Activated CD4-positive, alpha-beta memory T cell treated with anti-CD3 and anti-CD28 coated beads for 36 hours (primary cell): ENCODE measurements around the gene PLD1. TPM values are rescaled to one million over a fixed set of nuclear protein-coding genes. Genes with fewer than 3 reads are reported as not detected.

ENCODE experiments used
- CTCF ChIA-PET: fragments of 350-600 bp; sonication (Branson Sonifier 250); formaldehyde crosslinking; loops from one replicate; lab custom pipeline; 2021; ENCODE audit warnings: antibody characterized with exemption, inconsistent platforms; lab: Charles Lee
- POLR2A ChIA-PET: fragments of 350-600 bp; sonication (Branson Sonifier 250); formaldehyde crosslinking; loops from one replicate; lab custom pipeline; 2021; ENCODE audit warnings: antibody characterized with exemption; lab: Charles Lee
- DNase-seq: peaks from one replicate; pipeline ENCODE4 v3.0.0-alpha.2; 2020
- H3K27ac Mint-ChIP-seq: one replicate; pipeline ENCODE4 v1.8.0; 2021; ENCODE audit warnings: mixed read lengths
- H3K27me3 Mint-ChIP-seq: one replicate; pipeline ENCODE4 v1.8.0; 2021; ENCODE audit warnings: mixed read lengths
- H3K36me3 Mint-ChIP-seq: one replicate; pipeline ENCODE4 v1.8.0; 2021; ENCODE audit warnings: mixed read lengths
- H3K4me1 Mint-ChIP-seq: one replicate; pipeline ENCODE4 v1.8.0; 2021; ENCODE audit warnings: low read depth, mixed read lengths
- H3K4me3 Mint-ChIP-seq: one replicate; pipeline ENCODE4 v1.8.0; 2021; ENCODE audit warnings: mild to moderate bottlenecking, mixed read lengths
- H3K9me3 Mint-ChIP-seq: one replicate; pipeline ENCODE4 v1.8.0; 2021; ENCODE audit warnings: mixed read lengths
- intact Hi-C: fragments of 100-400 bp; cut with micrococcal nuclease; formaldehyde crosslinking; loops from one replicate; pipeline ENCODE4 v1.15.1; 2023
- total RNA-seq, 2 experiments: library from RNA; stranded (reverse); gene quantifications; one replicate each; pipeline ENCODE4 v1.2.3, GENCODE V29; 2021

Gene PLD1
- total RNA-seq, 2 experiments from 2014 or later: 0.99 to 1.4 TPM

DNA sequence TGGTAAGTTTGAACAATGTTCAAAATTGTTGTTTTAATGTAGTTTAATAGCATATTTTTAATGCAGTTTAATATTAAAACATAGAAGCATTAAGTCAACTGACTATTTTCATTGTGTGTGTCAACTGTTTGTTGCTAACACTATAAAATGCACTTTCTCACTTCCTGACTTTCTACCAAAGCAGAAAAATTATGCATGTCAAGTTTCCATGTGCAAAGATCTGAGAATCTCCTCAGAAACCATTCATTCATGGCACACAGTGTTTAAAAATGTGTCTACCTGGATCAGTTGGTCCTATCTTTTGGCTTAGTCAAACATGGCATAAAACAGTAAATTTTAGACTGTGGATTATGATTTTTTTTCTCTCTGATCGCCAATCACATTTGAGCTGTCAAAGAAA is 156.0 kb downstream of the PLD1 start:
- H3K27ac Mint-ChIP-seq: no peak overlapping the region
- no peaks in the 10 kb centered on the region for H3K9me3 Mint-ChIP-seq
- intact Hi-C loops: no loop called here
- CTCF ChIA-PET: interaction anchor here (1.6 kb wide), 1 partner anchor 180 kb away, joined by 4 read pairs; no protein-coding TSS in a partner anchor
- DNase-seq: no peak
- H3K4me3 Mint-ChIP-seq: no peak overlapping the region
- POLR2A ChIA-PET: interaction anchor here (0.6 kb wide), 1 partner anchor 55 kb away, joined by 3 read pairs; no protein-coding TSS in a partner anchor
- H3K27me3 Mint-ChIP-seq: no peaks in the 10 kb centered on the region
- no peaks in the 10 kb centered on the region for H3K4me1 Mint-ChIP-seq
- no peaks in the 10 kb centered on the region for H3K36me3 Mint-ChIP-seq

DNA sequence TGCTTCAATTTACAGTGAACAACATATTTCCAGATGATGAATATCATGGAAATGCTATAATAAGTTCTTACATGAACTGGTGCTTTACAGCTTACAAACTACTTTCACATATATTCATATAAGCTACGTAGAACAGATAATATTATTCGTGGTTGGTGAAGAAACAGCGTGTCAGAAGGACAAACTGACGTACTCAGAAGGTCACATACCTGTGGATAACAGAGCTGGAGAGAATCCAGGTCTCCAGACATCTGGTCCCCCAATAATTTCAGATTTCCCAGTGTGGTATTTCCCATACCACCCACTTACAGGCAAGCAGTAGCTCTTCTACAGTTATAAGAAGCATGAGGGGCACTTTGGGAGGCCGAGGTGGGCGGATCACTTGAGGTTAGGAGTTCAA is 156.6 kb downstream of the PLD1 start:
- Mint-ChIP-seq H3K4me1 (no peaks in the 10 kb centered on the region), H3K9me3 (no peaks in the 10 kb centered on the region), H3K4me3 (no peak overlapping the region), H3K36me3 (no peaks in the 10 kb centered on the region), H3K27ac (no peak overlapping the region), H3K27me3 (no peaks in the 10 kb centered on the region)
- POLR2A ChIA-PET: no interaction called here
- DNase-seq: no peak
- CTCF ChIA-PET: interaction anchor here (1.6 kb wide), 1 partner anchor 180 kb away, joined by 4 read pairs; no protein-coding TSS in a partner anchor
- intact Hi-C loops: no loop called here

DNA sequence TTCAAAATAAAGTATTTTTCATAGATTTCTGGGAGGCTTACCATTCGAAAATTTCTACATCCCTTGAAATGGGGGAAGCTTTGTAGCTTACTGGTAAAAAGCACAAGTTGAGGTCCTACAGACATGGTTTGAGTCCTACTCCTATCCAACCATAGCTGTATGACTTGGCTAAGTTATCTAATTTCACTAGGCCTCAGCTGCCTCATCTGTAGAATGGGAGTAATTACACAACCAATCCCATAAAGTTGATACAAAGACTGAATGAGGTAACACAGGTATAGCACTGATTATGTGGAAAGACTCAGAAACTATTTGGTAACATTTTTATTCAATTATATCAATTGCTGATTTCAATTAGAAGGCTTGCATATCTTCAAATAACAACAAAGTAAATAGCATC is 157.4 kb downstream of the PLD1 start:
- no peaks in the 10 kb centered on the region for H3K27me3 Mint-ChIP-seq
- ChIA-PET CTCF (interaction anchor here (1.6 kb wide), 1 partner anchor 181 kb away, joined by 4 read pairs; no protein-coding TSS in a partner anchor), POLR2A (interaction anchor here (0.6 kb wide), 1 partner anchor 232 kb away, joined by 3 read pairs; no protein-coding TSS in a partner anchor)
- no peaks in the 10 kb centered on the region for H3K36me3 Mint-ChIP-seq
- no peaks in the 10 kb centered on the region for H3K9me3 Mint-ChIP-seq
- intact Hi-C loops: no loop called here
- H3K4me3 Mint-ChIP-seq: no peak overlapping the region
- no peak for DNase-seq
- no peaks in the 10 kb centered on the region for H3K4me1 Mint-ChIP-seq
- H3K27ac Mint-ChIP-seq: no peak overlapping the region

DNA sequence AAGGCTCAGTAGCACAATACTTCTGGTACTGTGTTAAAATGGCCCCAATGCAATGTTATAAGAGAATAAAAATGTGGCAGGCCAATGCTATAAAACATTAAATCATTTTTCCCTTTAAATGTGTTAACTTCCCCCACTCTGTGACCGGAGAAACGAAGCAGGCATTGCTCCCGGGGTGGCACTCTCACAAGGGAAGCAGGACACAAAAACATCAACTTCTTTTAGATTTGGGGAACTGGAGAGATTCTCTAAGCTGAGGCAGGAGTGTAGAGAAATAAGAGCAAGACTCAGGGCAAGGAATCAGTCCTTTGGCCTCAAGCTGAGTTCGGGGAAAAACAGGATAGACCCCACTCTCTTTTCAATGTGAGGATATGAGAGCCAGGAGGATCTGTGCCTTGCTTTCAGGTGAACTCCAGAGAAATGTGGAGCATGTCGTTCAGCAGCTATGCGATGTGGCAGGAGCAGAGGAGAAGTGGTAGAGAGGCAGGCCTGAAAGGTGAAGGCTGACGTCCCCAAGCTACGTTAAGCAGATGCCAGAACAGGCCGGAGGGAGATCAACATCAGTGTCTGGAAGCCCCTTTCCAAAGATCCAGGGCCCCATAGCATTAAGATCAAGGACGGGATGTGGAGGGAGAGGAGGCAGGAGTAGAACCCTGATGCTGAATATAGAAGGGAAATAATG is 160.2 kb downstream of the PLD1 start:
- Mint-ChIP-seq H3K4me3 (no peak overlapping the region), H3K4me1 (no peaks in the 10 kb centered on the region), H3K27me3 (no peaks in the 10 kb centered on the region), H3K9me3 (no peaks in the 10 kb centered on the region), H3K36me3 (no peaks in the 10 kb centered on the region), H3K27ac (no peak overlapping the region)
- intact Hi-C loops: loop anchor here (10.0 kb wide), 1 partner anchor 695 kb away; no protein-coding TSS in a partner anchor
- ChIA-PET CTCF (interaction anchor here (0.6 to 2.2 kb wide), 3 partner anchors 122 to 344 kb away, joined by 5 to 11 read pairs (median 7); no protein-coding TSS in a partner anchor), POLR2A (no interaction called here)
- no peak for DNase-seq

DNA sequence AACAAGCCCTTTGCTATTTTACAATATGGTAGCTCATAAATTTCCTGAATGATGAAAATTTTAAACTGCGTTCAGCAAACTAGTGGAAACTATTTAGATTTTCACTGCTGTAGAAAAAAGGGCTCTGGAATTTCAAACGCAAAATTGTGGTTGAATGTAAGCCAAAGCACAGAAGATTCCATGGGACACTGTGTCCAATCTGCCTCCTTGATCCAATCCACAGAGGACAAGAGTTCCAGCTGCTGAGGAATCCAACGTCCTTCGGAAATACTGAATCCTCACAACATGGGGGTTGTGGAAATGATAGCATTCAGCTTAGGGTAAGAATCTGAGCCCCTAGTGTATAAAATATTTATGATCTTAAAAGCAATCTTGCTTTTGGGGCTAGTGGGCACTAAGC is 161.0 kb downstream of the PLD1 start:
- no peak for DNase-seq
- Mint-ChIP-seq H3K36me3 (no peaks in the 10 kb centered on the region), H3K4me1 (no peaks in the 10 kb centered on the region), H3K27ac (no peak overlapping the region), H3K4me3 (no peak overlapping the region), H3K9me3 (no peaks in the 10 kb centered on the region), H3K27me3 (no peaks in the 10 kb centered on the region)
- CTCF ChIA-PET: interaction anchor here (0.6 to 2.2 kb wide), 3 partner anchors 123 to 345 kb away, joined by 5 to 11 read pairs (median 7); no protein-coding TSS in a partner anchor
- intact Hi-C loops: loop anchor here (10.0 kb wide), 1 partner anchor 696 kb away; no protein-coding TSS in a partner anchor
- POLR2A ChIA-PET: no interaction called here

DNA sequence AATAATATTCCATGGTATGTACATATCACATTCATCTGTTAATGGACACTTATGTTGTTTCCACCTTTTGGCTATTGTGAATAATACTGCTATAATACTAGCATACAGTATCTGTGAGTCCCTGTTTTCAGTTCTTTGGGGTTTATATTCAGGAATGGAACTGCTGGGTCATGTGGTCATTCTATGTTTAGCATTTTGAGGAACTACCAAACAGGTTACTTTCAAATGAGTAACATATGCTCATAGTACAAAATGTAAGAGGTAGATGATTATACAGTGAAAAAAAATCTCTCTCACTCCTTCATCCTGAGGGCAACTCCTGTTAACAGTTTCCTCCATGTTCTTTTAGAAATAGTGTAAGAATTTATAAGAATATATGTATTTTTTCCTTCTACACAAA is 162.2 kb downstream of the PLD1 start:
- H3K36me3 Mint-ChIP-seq: no peaks in the 10 kb centered on the region
- no peak overlapping the region for H3K4me3 Mint-ChIP-seq
- POLR2A ChIA-PET: no interaction called here
- H3K27me3 Mint-ChIP-seq: no peaks in the 10 kb centered on the region
- CTCF ChIA-PET: no interaction called here
- intact Hi-C loops: loop anchor here (10.0 kb wide), 1 partner anchor 697 kb away; no protein-coding TSS in a partner anchor
- DNase-seq: no peak
- H3K9me3 Mint-ChIP-seq: no peaks in the 10 kb centered on the region
- H3K27ac Mint-ChIP-seq: no peak overlapping the region
- H3K4me1 Mint-ChIP-seq: no peaks in the 10 kb centered on the region

DNA sequence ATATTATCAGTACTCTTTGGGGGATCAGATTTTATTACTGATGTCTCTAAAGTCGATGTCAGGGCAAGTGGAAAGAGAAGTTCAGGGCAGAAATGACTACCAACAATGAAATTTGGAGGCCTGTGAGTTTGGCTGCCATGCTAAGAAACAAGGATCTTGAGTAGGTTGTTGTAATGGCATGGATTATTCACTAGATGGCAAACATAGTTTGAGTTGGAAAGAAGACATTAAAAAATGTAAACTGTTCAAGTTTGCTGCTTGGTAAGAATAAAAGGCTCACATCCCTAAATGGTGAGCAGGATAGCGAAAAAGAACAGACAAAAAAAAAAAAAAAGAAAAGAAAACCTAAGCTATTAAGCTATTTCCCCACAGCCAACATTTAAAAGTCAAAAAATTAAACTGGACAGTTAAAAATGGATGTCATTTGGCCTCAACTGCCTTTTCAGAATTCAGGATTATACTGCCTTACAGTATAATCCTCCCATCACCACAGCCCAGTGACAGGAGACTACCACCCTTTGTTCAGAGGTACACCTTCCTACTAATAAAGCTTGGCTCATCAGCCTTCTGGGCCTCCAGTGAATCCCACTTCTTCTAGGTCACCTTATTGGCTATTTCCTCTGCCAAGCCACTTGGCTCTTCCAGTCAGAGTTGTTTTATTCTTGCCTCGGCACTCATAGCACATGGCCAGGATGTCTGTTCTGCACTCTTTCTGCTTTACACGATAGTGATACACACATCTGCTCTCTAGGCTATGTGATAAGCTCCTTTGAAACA is 163.7 kb downstream of the PLD1 start:
- no peak for DNase-seq
- H3K27ac Mint-ChIP-seq: no peak overlapping the region

DNA sequence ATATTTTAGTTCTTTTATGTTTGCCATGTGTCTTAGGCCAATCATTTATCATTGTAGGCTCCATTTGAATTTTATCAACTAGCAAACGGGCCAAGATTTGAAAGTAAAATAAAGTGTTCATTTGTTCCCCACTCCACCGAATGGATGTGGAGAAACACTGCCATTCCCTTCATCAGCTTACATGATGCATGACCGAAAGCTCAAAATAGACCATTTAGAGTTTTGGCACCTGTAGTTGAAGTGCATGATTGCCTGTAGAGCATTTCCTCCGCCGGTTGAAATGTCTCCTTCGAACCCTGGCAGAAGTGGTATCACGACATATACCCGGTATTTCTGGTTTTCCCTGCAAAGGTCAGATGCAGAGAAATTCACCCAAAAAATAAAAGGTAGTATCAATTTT is 165.6 kb downstream of the PLD1 start:
- H3K4me3 Mint-ChIP-seq: no peak overlapping the region
- no peak for DNase-seq
- H3K27me3 Mint-ChIP-seq: no peaks in the 10 kb centered on the region
- ChIA-PET CTCF (interaction anchor here (0.8 to 4.6 kb wide), 5 partner anchors 127 to 688 kb away, joined by 3 to 65 read pairs (median 6); no protein-coding TSS in a partner anchor), POLR2A (no interaction called here)
- no peaks in the 10 kb centered on the region for H3K9me3 Mint-ChIP-seq
- intact Hi-C loops: loop anchor here (10.0 kb wide), 1 partner anchor 700 kb away; no protein-coding TSS in a partner anchor
- H3K27ac Mint-ChIP-seq: no peak overlapping the region
- no peaks in the 10 kb centered on the region for H3K36me3 Mint-ChIP-seq
- H3K4me1 Mint-ChIP-seq: no peaks in the 10 kb centered on the region

More for the DNA sequence above, 163.7 kb downstream of the PLD1 start:
- ChIA-PET CTCF (interaction anchor here (1.4 to 4.6 kb wide), 4 partner anchors 34 to 695 kb away, joined by 4 to 65 read pairs (median 6); no protein-coding TSS in a partner anchor), POLR2A (no interaction called here)
- intact Hi-C loops: loop anchor here (1.0 to 10.0 kb wide), 3 partner anchors 126 to 698 kb away; no protein-coding TSS in a partner anchor
- Mint-ChIP-seq H3K4me3 (no peak overlapping the region), H3K9me3 (no peaks in the 10 kb centered on the region), H3K27me3 (no peaks in the 10 kb centered on the region), H3K4me1 (no peaks in the 10 kb centered on the region), H3K36me3 (no peaks in the 10 kb centered on the region)

DNA sequence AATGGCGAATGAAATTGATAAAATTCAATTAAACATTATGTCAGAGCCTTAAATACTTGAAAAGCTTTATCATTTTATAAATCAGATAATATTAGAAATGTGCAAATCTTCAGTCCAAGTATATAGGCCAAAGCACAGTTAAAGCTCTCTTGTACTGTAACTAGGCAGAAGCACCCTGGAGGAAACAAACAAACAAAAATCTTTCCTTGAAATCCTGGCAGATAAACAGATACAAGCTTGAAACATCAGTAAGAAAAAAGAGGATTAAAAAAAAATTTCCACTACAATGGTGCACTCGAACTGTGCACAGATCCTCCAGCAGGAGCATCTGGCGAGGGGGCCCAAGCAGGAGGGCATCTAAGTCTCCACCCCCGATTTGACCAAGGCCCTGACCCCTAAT is 166.6 kb downstream of the PLD1 start:
- intact Hi-C loops: loop anchor here (10.0 kb wide), 1 partner anchor 701 kb away; no protein-coding TSS in a partner anchor
- Mint-ChIP-seq H3K36me3 (no peaks in the 10 kb centered on the region), H3K27me3 (no peaks in the 10 kb centered on the region), H3K4me3 (no peak overlapping the region), H3K4me1 (no peaks in the 10 kb centered on the region), H3K27ac (no peak overlapping the region), H3K9me3 (no peaks in the 10 kb centered on the region)
- ChIA-PET CTCF (interaction anchor here (0.8 to 4.6 kb wide), 4 partner anchors 128 to 689 kb away, joined by 3 to 65 read pairs (median 4); no protein-coding TSS in a partner anchor), POLR2A (no interaction called here)
- no peak for DNase-seq

DNA sequence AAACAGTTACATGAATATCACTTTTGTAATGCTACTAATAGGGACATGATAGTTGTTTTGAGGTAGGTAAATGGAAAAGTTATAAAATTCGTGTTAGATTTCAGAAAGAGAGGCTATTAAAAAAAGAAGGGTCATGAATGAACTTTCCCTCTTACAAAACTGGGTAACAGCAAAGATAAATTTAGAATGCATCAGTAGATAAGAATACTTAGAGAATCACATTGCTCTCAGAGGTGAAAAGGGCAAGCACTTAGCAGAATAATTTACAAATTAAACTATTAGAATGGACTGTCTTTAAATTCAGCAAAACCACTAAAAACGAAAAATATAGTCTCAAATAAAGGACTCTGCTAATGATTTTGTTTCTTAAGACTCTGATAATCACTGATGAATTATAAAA is 167.2 kb downstream of the PLD1 start:
- H3K36me3 Mint-ChIP-seq: no peaks in the 10 kb centered on the region
- intact Hi-C loops: loop anchor here (10.0 kb wide), 1 partner anchor 702 kb away; no protein-coding TSS in a partner anchor
- no peaks in the 10 kb centered on the region for H3K27me3 Mint-ChIP-seq
- H3K9me3 Mint-ChIP-seq: no peaks in the 10 kb centered on the region
- H3K4me3 Mint-ChIP-seq: no peak overlapping the region
- no peak for DNase-seq
- no peak overlapping the region for H3K27ac Mint-ChIP-seq
- ChIA-PET POLR2A (no interaction called here), CTCF (interaction anchor here (2.1 to 4.6 kb wide), 2 partner anchors 129 to 133 kb away, joined by 6 to 65 read pairs; no protein-coding TSS in a partner anchor)
- H3K4me1 Mint-ChIP-seq: no peaks in the 10 kb centered on the region

DNA sequence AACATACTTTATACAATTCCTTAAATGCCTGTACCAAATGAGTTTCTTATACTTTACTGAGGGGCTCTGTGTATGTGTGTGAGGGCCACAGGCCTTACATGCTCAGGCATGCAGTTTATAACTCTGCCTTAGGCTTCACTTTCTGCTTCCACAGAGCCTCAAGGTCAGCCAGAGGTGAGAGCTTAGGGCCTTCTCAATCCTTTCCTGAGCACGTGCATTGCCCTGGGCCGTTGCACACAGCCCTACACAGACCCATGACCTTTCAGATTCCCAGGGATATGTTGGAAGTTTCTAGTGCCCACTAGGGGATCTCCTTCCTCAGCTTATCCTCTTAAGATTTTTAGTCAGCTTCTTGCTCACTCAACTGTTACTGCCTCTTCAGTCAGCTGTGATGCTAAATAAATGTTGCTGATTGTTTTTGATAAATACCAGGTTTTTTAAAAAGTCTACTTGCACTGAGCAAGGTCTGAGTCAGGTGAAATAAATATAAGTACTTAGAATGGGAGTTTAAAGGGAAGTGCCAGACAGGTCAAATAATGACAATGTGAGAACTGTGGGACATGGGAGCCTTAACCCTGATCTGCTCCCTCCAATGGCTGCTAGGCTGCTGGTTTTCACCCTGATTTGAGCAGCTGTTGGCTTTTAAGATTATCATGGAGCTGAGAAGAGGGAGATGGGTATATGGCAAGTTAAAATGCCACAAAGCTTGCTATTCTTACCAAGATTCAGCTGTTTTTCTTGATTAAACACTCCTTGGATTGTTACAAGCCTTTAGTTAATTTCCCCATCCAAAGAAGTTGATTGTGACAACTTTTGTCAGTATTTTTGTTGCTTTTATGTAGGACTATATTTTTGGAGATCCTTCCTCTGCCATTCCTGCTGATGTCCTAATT is 169.5 kb downstream of the PLD1 start:
- ChIA-PET CTCF (interaction anchor here (1.0 kb wide), 1 partner anchor 101 kb away, joined by 3 read pairs; no protein-coding TSS in a partner anchor), POLR2A (no interaction called here)
- intact Hi-C loops: loop anchor here (10.0 kb wide), 1 partner anchor 704 kb away; no protein-coding TSS in a partner anchor
- no peaks in the 10 kb centered on the region for H3K9me3 Mint-ChIP-seq
- no peak overlapping the region for H3K4me3 Mint-ChIP-seq
- peaks cover 2% of the 10 kb centered on the region for H3K4me1 Mint-ChIP-seq
- H3K27ac Mint-ChIP-seq: no peak overlapping the region
- no peaks in the 10 kb centered on the region for H3K27me3 Mint-ChIP-seq
- H3K36me3 Mint-ChIP-seq: no peaks in the 10 kb centered on the region
- DNase-seq: no peak
